ENCODE measurements around the gene GSTA3. TPM values are rescaled to one million over a fixed set of nuclear protein-coding genes. Genes with fewer than 3 reads are reported as not detected.

The GSTA3 gene
- total and polyA plus RNA-seq, 2 experiments from 2014 or later, result not detected

GRCh38 chr6:52894285-52894684 is 15.2 kb downstream of the GSTA3 start:
- no peak overlapping the region for H3K4me3 ChIP-seq
- DNase-seq (ENCODE audit: low spot score), result no peak
- no peaks in the 10 kb centered on the region for H3K9me3 ChIP-seq (ENCODE audit: low read depth)
- H3K27me3 ChIP-seq, result no peaks in the 10 kb centered on the region
- no peak overlapping the region for H3K27ac ChIP-seq
- no peaks in the 10 kb centered on the region for H3K79me2 ChIP-seq
- no peak overlapping the region for H3K4me2 ChIP-seq
- 55% methylated on average over 2 of the region's 2 CpGs for WGBS (ENCODE audit: low lambda C conversion rate, missing lambda C conversion rate)
- no peaks in the 10 kb centered on the region for H3K9me2 ChIP-seq (replicated peaks; ENCODE audit: insufficient read depth)
- no peak overlapping the region for H2AFZ ChIP-seq
- TF ChIP-seq CTCF (IDR thresholded peaks at IDR 0.05; ENCODE audit: poor library complexity) (no peak), EZH2phosphoT487 (IDR thresholded peaks at IDR 0.05; ENCODE audit: low read depth, severe bottlenecking, unreplicated experiment) (no peak), EZH2 (IDR thresholded peaks at IDR 0.05; ENCODE audit: borderline replicate concordance) (no peak)
- H4K20me1 ChIP-seq (ENCODE audit: insufficient read depth, poor library complexity, severe bottlenecking), result no peaks in the 10 kb centered on the region
- H3K36me3 ChIP-seq (replicated peaks; ENCODE audit: insufficient read depth, low read depth), result no peaks in the 10 kb centered on the region
- H3K4me1 ChIP-seq (ENCODE audit: insufficient read depth), result no peaks in the 10 kb centered on the region

GRCh38 chr6:52893803-52894202 is 15.7 kb downstream of the GSTA3 start:
- Histone ChIP-seq H3K9me3 (ENCODE audit: low read depth) (no peaks in the 10 kb centered on the region), H3K4me1 (ENCODE audit: insufficient read depth) (no peaks in the 10 kb centered on the region), H3K9me2 (replicated peaks; ENCODE audit: insufficient read depth) (no peaks in the 10 kb centered on the region), H3K4me3 (no peak overlapping the region), H4K20me1 (ENCODE audit: insufficient read depth, poor library complexity, severe bottlenecking) (no peaks in the 10 kb centered on the region), H3K4me2 (no peak overlapping the region), H2AFZ (no peak overlapping the region), H3K36me3 (replicated peaks; ENCODE audit: insufficient read depth, low read depth) (no peaks in the 10 kb centered on the region), H3K79me2 (no peaks in the 10 kb centered on the region), H3K27me3 (no peaks in the 10 kb centered on the region), H3K27ac (no peak overlapping the region)
- 97% methylated on average over 2 of the region's 2 CpGs for WGBS (ENCODE audit: low lambda C conversion rate, missing lambda C conversion rate)
- TF ChIP-seq EZH2 (IDR thresholded peaks at IDR 0.05; ENCODE audit: borderline replicate concordance) (no peak), CTCF (IDR thresholded peaks at IDR 0.05; ENCODE audit: poor library complexity) (no peak)
- no peak for DNase-seq (ENCODE audit: low spot score)

GRCh38 chr6:52893221-52893620 is 16.3 kb downstream of the GSTA3 start:
- TF ChIP-seq EZH2phosphoT487 (IDR thresholded peaks at IDR 0.05; ENCODE audit: low read depth, severe bottlenecking, unreplicated experiment), result no peak
- no peak for TF ChIP-seq EZH2 (IDR thresholded peaks at IDR 0.05; ENCODE audit: borderline replicate concordance)
- TF ChIP-seq CTCF (IDR thresholded peaks at IDR 0.05; ENCODE audit: poor library complexity), result no peak
- Histone ChIP-seq H2AFZ (no peak overlapping the region), H3K79me2 (no peaks in the 10 kb centered on the region), H3K27me3 (no peaks in the 10 kb centered on the region), H4K20me1 (ENCODE audit: insufficient read depth, poor library complexity, severe bottlenecking) (no peaks in the 10 kb centered on the region), H3K4me1 (ENCODE audit: insufficient read depth) (no peaks in the 10 kb centered on the region), H3K9me3 (ENCODE audit: low read depth) (no peaks in the 10 kb centered on the region), H3K4me2 (no peak overlapping the region), H3K27ac (no peak overlapping the region), H3K36me3 (replicated peaks; ENCODE audit: insufficient read depth, low read depth) (no peaks in the 10 kb centered on the region), H3K9me2 (replicated peaks; ENCODE audit: insufficient read depth) (no peaks in the 10 kb centered on the region), H3K4me3 (no peak overlapping the region)
- WGBS (ENCODE audit: low lambda C conversion rate, missing lambda C conversion rate), result 86% methylated on average over 4 of the region's 4 CpGs
- DNase-seq (ENCODE audit: low spot score), result no peak

- Histone ChIP-seq H3K4me2 (no peak overlapping the region), H3K4me3 (no peak overlapping the region), H3K9me2 (replicated peaks; ENCODE audit: insufficient read depth) (no peaks in the 10 kb centered on the region), H3K27ac (no peak overlapping the region), H3K79me2 (no peaks in the 10 kb centered on the region), H4K20me1 (ENCODE audit: insufficient read depth, poor library complexity, severe bottlenecking) (no peaks in the 10 kb centered on the region), H2AFZ (no peak overlapping the region), H3K4me1 (ENCODE audit: insufficient read depth) (no peaks in the 10 kb centered on the region), H3K27me3 (no peaks in the 10 kb centered on the region), H3K9me3 (ENCODE audit: low read depth) (no peaks in the 10 kb centered on the region), H3K36me3 (replicated peaks; ENCODE audit: insufficient read depth, low read depth) (no peaks in the 10 kb centered on the region)
- WGBS (ENCODE audit: low lambda C conversion rate, missing lambda C conversion rate), result 91% methylated on average over 3 of the region's 3 CpGs
- no peak for DNase-seq (ENCODE audit: low spot score)
- TF ChIP-seq EZH2phosphoT487 (IDR thresholded peaks at IDR 0.05; ENCODE audit: low read depth, severe bottlenecking, unreplicated experiment) (no peak), EZH2 (IDR thresholded peaks at IDR 0.05; ENCODE audit: borderline replicate concordance) (no peak), CTCF (IDR thresholded peaks at IDR 0.05; ENCODE audit: poor library complexity) (no peak)
Measured at GRCh38 chr6:52890018-52890417, 19.5 kb downstream of the GSTA3 start.
